ENCODE results near the gene ABLIM2.

The ABLIM2 gene

DNA sequence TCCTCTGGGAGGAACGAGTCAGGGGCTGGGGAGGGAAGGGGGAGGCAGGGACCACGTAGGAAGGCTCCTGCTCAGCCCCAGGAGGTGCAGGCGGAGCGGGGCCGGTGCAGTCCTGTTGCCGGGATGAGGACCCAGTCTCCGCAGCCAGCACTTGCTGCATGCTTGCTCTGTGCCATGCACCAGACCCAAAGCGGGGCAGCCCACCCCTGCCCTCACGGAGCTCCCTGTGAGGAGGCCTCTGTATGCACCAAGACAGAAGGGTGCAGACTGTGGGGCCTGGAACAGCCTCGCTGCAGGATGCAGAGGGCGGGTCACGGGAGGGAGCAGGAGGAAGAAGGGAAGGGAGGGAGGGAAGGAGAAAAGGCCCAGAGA is 61.9 kb downstream of the ABLIM2 start:
- no peak for ATAC-seq
- TF ChIP-seq ESRRG (CRISPR knock-in tag; IDR thresholded peaks at IDR 0.05) = no peak
- no peak for TF ChIP-seq OSR1 (CRISPR knock-in tag; IDR thresholded peaks at IDR 0.05)
- TF ChIP-seq, protein P1, sequence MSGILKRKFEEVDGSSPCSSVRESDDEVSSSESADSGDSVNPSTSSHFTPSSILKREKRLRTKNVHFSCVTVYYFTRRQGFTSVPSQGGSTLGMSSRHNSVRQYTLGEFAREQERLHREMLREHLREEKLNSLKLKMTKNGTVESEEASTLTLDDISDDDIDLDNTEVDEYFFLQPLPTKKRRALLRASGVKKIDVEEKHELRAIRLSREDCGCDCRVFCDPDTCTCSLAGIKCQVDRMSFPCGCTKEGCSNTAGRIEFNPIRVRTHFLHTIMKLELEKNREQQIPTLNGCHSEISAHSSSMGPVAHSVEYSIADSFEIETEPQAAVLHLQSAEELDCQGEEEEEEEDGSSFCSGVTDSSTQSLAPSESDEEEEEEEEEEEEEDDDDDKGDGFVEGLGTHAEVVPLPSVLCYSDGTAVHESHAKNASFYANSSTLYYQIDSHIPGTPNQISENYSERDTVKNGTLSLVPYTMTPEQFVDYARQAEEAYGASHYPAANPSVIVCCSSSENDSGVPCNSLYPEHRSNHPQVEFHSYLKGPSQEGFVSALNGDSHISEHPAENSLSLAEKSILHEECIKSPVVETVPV (CRISPR knock-in tag; IDR thresholded peaks at IDR 0.05) = no peak
- no peak for TF ChIP-seq BACH2 (CRISPR knock-in tag; IDR thresholded peaks at IDR 0.05; ENCODE audit: borderline replicate concordance)
- TF ChIP-seq, protein P2, sequence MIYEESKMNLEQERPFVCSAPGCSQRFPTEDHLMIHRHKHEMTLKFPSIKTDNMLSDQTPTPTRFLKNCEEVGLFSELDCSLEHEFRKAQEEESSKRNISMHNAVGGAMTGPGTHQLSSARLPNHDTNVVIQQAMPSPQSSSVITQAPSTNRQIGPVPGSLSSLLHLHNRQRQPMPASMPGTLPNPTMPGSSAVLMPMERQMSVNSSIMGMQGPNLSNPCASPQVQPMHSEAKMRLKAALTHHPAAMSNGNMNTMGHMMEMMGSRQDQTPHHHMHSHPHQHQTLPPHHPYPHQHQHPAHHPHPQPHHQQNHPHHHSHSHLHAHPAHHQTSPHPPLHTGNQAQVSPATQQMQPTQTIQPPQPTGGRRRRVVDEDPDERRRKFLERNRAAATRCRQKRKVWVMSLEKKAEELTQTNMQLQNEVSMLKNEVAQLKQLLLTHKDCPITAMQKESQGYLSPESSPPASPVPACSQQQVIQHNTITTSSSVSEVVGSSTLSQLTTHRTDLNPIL (CRISPR knock-in tag; IDR thresholded peaks at IDR 0.05; ENCODE audit: low read depth) = no peak
- TF ChIP-seq, protein P3, sequence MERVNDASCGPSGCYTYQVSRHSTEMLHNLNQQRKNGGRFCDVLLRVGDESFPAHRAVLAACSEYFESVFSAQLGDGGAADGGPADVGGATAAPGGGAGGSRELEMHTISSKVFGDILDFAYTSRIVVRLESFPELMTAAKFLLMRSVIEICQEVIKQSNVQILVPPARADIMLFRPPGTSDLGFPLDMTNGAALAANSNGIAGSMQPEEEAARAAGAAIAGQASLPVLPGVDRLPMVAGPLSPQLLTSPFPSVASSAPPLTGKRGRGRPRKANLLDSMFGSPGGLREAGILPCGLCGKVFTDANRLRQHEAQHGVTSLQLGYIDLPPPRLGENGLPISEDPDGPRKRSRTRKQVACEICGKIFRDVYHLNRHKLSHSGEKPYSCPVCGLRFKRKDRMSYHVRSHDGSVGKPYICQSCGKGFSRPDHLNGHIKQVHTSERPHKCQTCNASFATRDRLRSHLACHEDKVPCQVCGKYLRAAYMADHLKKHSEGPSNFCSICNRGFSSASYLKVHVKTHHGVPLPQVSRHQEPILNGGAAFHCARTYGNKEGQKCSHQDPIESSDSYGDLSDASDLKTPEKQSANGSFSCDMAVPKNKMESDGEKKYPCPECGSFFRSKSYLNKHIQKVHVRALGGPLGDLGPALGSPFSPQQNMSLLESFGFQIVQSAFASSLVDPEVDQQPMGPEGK (CRISPR knock-in tag; IDR thresholded peaks at IDR 0.05; ENCODE audit: borderline replicate concordance) = no peak
- TF ChIP-seq GLIS3 (CRISPR knock-in tag; IDR thresholded peaks at IDR 0.05) = no peak
- TF ChIP-seq CSDC2 (CRISPR knock-in tag; IDR thresholded peaks at IDR 0.05) = no peak
- TF ChIP-seq, protein P4, sequence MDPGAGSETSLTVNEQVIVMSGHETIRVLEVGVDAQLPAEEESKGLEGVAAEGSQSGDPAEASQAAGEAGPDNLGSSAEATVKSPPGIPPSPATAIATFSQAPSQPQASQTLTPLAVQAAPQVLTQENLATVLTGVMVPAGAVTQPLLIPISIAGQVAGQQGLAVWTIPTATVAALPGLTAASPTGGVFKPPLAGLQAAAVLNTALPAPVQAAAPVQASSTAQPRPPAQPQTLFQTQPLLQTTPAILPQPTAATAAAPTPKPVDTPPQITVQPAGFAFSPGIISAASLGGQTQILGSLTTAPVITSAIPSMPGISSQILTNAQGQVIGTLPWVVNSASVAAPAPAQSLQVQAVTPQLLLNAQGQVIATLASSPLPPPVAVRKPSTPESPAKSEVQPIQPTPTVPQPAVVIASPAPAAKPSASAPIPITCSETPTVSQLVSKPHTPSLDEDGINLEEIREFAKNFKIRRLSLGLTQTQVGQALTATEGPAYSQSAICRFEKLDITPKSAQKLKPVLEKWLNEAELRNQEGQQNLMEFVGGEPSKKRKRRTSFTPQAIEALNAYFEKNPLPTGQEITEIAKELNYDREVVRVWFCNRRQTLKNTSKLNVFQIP (CRISPR knock-in tag; IDR thresholded peaks at IDR 0.05; ENCODE audit: borderline replicate concordance, low read depth) = no peak
- TF ChIP-seq ZC3H10 (CRISPR knock-in tag; IDR thresholded peaks at IDR 0.05) = no peak
- TF ChIP-seq PPARA (CRISPR knock-in tag; IDR thresholded peaks at IDR 0.05; ENCODE audit: borderline replicate concordance) = no peak
- TF ChIP-seq TCF4 (CRISPR knock-in tag; IDR thresholded peaks at IDR 0.05; ENCODE audit: borderline replicate concordance) = no peak
- no peak for TF ChIP-seq ISL1 (CRISPR knock-in tag; IDR thresholded peaks at IDR 0.05)
- TF ChIP-seq ZNF70 (CRISPR knock-in tag; IDR thresholded peaks at IDR 0.05) = no peak

DNA sequence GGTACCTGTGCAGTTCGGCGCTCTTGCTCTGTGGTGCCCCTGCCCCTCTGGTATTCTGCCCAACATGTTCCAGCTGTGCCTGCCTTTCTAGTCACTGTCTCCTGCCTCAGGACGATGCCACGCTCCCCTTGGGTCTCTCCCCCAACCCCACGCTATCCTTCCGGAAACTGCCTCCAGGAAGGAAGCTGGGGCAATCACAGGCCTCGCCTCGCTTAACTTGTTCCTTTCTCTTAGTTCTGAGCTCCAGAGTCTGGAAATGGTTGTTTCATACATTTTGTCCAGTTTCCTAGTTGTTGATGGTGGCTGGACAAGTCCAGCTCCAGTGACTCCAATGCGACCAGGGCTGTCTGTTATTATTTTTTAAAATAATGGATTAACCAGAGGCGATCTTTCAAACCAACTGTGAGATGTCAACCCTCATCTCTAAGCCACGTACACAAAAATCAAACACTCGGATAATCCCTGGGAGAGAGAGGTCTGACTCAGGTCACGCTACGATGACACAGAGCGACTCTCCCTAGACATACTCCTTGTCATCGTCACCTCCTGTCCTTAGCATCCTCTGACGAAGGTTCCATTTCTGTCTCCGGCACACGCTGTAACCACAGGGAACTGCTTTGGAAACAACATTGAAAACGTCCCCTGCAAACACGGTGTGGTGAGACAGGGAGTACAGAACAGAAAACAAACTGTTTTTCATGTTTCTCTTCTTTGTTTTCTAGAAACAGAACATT is 62.5 kb downstream of the ABLIM2 start:
- TF ChIP-seq PPARA (CRISPR knock-in tag; IDR thresholded peaks at IDR 0.05; ENCODE audit: borderline replicate concordance) = no peak
- TF ChIP-seq ZFP3 (CRISPR knock-in tag; IDR thresholded peaks at IDR 0.05) = no peak
- no peak for TF ChIP-seq ESRRG (CRISPR knock-in tag; IDR thresholded peaks at IDR 0.05)
- TF ChIP-seq ZNF70 (CRISPR knock-in tag; IDR thresholded peaks at IDR 0.05) = no peak
- TF ChIP-seq, protein P4 (CRISPR knock-in tag; IDR thresholded peaks at IDR 0.05; ENCODE audit: borderline replicate concordance, low read depth) = no peak
- TF ChIP-seq, protein P1 (CRISPR knock-in tag; IDR thresholded peaks at IDR 0.05) = no peak
- TF ChIP-seq, protein P5, sequence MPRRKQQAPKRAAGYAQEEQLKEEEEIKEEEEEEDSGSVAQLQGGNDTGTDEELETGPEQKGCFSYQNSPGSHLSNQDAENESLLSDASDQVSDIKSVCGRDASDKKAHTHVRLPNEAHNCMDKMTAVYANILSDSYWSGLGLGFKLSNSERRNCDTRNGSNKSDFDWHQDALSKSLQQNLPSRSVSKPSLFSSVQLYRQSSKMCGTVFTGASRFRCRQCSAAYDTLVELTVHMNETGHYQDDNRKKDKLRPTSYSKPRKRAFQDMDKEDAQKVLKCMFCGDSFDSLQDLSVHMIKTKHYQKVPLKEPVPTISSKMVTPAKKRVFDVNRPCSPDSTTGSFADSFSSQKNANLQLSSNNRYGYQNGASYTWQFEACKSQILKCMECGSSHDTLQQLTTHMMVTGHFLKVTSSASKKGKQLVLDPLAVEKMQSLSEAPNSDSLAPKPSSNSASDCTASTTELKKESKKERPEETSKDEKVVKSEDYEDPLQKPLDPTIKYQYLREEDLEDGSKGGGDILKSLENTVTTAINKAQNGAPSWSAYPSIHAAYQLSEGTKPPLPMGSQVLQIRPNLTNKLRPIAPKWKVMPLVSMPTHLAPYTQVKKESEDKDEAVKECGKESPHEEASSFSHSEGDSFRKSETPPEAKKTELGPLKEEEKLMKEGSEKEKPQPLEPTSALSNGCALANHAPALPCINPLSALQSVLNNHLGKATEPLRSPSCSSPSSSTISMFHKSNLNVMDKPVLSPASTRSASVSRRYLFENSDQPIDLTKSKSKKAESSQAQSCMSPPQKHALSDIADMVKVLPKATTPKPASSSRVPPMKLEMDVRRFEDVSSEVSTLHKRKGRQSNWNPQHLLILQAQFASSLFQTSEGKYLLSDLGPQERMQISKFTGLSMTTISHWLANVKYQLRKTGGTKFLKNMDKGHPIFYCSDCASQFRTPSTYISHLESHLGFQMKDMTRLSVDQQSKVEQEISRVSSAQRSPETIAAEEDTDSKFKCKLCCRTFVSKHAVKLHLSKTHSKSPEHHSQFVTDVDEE (CRISPR knock-in tag; IDR thresholded peaks at IDR 0.05) = no peak
- TF ChIP-seq ZNF565 (CRISPR knock-in tag; conservative IDR thresholded peaks at IDR 0.05; ENCODE audit: low read depth) = no peak
- no peak for TF ChIP-seq BACH2 (CRISPR knock-in tag; IDR thresholded peaks at IDR 0.05; ENCODE audit: borderline replicate concordance)
- TF ChIP-seq, protein P3 (CRISPR knock-in tag; IDR thresholded peaks at IDR 0.05; ENCODE audit: borderline replicate concordance) = no peak
- TF ChIP-seq CSDC2 (CRISPR knock-in tag; IDR thresholded peaks at IDR 0.05) = no peak
- TF ChIP-seq ZC3H10 (CRISPR knock-in tag; IDR thresholded peaks at IDR 0.05) = no peak
- ATAC-seq = no peak

All from SK-N-SH treated with all-trans-retinoic acid at 6 μM for 48 hours (cell line).